ENCODE measurements around the gene CFAP61. TPM values are rescaled to one million over a fixed set of nuclear protein-coding genes. Genes with fewer than 3 reads are reported as not detected.

Gene CFAP61
- total RNA-seq, 1 experiment from 2014 or later = 0.61 TPM

DNA sequence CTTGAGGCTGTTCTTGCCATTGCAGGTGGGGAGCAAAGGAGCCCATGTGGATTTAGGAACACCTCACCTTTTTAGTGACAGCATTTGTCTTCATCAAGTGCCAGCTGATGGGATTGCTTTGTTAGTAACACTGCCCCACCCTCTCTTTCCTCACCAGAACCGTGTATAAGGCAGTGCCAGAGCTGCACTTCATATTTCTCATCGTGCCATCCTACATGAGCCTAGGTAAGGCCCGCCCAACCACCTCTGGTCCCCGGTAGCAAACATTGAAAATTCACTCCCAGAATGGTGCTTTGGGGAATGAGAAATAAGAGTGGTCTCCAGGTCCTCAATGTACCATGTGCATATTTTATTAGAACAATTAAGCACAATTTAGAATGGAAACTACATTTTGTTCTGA is 22.7 kb downstream of the CFAP61 start:
- H3K27ac Mint-ChIP-seq = no peak overlapping the region
- H3K9me3 Mint-ChIP-seq = no peaks in the 10 kb centered on the region
- TF ChIP-seq, protein P1, sequence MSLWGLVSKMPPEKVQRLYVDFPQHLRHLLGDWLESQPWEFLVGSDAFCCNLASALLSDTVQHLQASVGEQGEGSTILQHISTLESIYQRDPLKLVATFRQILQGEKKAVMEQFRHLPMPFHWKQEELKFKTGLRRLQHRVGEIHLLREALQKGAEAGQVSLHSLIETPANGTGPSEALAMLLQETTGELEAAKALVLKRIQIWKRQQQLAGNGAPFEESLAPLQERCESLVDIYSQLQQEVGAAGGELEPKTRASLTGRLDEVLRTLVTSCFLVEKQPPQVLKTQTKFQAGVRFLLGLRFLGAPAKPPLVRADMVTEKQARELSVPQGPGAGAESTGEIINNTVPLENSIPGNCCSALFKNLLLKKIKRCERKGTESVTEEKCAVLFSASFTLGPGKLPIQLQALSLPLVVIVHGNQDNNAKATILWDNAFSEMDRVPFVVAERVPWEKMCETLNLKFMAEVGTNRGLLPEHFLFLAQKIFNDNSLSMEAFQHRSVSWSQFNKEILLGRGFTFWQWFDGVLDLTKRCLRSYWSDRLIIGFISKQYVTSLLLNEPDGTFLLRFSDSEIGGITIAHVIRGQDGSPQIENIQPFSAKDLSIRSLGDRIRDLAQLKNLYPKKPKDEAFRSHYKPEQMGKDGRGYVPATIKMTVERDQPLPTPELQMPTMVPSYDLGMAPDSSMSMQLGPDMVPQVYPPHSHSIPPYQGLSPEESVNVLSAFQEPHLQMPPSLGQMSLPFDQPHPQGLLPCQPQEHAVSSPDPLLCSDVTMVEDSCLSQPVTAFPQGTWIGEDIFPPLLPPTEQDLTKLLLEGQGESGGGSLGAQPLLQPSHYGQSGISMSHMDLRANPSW (CRISPR knock-in tag; conservative IDR thresholded peaks at IDR 0.05; ENCODE audit: low read depth) = no peak
- no peak for TF ChIP-seq NFE2L1 (CRISPR knock-in tag; IDR thresholded peaks at IDR 0.05)
- TF ChIP-seq, protein P2, sequence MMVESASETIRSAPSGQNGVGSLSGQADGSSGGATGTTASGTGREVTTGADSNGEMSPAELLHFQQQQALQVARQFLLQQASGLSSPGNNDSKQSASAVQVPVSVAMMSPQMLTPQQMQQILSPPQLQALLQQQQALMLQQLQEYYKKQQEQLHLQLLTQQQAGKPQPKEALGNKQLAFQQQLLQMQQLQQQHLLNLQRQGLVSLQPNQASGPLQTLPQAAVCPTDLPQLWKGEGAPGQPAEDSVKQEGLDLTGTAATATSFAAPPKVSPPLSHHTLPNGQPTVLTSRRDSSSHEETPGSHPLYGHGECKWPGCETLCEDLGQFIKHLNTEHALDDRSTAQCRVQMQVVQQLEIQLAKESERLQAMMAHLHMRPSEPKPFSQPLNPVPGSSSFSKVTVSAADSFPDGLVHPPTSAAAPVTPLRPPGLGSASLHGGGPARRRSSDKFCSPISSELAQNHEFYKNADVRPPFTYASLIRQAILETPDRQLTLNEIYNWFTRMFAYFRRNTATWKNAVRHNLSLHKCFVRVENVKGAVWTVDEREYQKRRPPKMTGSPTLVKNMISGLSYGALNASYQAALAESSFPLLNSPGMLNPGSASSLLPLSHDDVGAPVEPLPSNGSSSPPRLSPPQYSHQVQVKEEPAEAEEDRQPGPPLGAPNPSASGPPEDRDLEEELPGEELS (CRISPR knock-in tag; IDR thresholded peaks at IDR 0.05) = no peak
- no peak for TF ChIP-seq ELF4 (CRISPR knock-in tag; IDR thresholded peaks at IDR 0.05; ENCODE audit: low read depth)
- TF ChIP-seq SMAD4 (CRISPR knock-in tag; IDR thresholded peaks at IDR 0.05) = no peak
- TF ChIP-seq, protein P3, sequence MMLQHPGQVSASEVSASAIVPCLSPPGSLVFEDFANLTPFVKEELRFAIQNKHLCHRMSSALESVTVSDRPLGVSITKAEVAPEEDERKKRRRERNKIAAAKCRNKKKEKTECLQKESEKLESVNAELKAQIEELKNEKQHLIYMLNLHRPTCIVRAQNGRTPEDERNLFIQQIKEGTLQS (CRISPR knock-in tag; conservative IDR thresholded peaks at IDR 0.05) = no peak
- TF ChIP-seq PRRX2 (CRISPR knock-in tag; IDR thresholded peaks at IDR 0.05) = no peak
- no peak for TF ChIP-seq NFATC4 (CRISPR knock-in tag; IDR thresholded peaks at IDR 0.05)
- TF ChIP-seq JUN (CRISPR knock-in tag; IDR thresholded peaks at IDR 0.05) = no peak
- no peak for TF ChIP-seq EMX1 (CRISPR knock-in tag; IDR thresholded peaks at IDR 0.05)
- TF ChIP-seq GABPB1 (CRISPR knock-in tag; IDR thresholded peaks at IDR 0.05) = no peak
- no peak for TF ChIP-seq MYBL2 (CRISPR knock-in tag; IDR thresholded peaks at IDR 0.05)
- TF ChIP-seq NR2C2 (CRISPR knock-in tag; IDR thresholded peaks at IDR 0.05) = no peak
- no peak for TF ChIP-seq TP53 (CRISPR knock-in tag; IDR thresholded peaks at IDR 0.05)
- no peak for TF ChIP-seq TEAD4 (CRISPR knock-in tag; IDR thresholded peaks at IDR 0.05)
- TF ChIP-seq, protein P4, sequence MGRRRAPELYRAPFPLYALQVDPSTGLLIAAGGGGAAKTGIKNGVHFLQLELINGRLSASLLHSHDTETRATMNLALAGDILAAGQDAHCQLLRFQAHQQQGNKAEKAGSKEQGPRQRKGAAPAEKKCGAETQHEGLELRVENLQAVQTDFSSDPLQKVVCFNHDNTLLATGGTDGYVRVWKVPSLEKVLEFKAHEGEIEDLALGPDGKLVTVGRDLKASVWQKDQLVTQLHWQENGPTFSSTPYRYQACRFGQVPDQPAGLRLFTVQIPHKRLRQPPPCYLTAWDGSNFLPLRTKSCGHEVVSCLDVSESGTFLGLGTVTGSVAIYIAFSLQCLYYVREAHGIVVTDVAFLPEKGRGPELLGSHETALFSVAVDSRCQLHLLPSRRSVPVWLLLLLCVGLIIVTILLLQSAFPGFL (CRISPR knock-in tag; IDR thresholded peaks at IDR 0.05; ENCODE audit: borderline replicate concordance) = no peak
- TF ChIP-seq CREB1 (CRISPR knock-in tag; IDR thresholded peaks at IDR 0.05) = no peak
- CTCF ChIA-PET = no interaction called here
- POLR2A ChIA-PET = no interaction called here
- H3K4me1 Mint-ChIP-seq = peaks cover 28% of the 10 kb centered on the region
- no peaks in the 10 kb centered on the region for H3K36me3 Mint-ChIP-seq
- H3K4me3 Mint-ChIP-seq = no peak overlapping the region
- ATAC-seq = no peak
- H3K27me3 Mint-ChIP-seq (ENCODE audit: low read depth) = no peaks in the 10 kb centered on the region
- no peak for DNase-seq (ENCODE audit: low spot score)

DNA sequence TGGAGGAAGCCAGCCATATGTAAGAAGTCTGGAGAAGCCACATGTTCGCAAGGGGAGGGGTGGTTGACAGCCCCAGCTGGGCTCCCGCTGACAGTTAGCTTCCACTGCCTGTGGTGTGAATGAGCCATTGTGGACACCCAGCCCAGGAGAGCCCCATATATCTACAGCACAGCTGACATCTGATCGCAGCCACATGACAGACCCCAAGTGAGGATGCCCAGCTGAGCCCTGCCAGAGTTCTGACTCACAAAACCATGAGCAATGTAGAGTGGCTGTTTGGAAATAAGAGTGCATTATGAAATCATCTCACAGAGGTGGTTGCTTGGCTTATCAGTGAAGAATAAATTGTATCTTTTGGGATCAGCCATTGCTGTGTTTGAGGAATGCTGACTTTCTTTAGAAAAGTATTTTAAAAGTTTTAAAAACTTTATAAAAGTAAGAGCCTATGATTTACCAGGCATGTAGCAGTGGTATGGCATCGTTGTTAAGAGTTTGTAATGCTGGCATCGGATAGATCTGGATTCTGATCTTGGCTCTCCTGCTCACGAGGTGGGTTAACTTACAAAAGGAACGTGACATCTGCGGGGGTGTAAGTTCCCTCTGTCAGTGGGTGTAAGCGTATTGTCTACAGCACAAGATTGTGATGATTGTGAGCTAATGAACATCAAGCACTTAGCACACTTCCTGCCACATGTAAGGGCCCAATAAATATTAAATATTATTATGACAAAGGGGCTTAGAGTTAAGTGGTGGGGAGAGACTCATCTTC is 24.1 kb downstream of the CFAP61 start:
- no peaks in the 10 kb centered on the region for H3K27me3 Mint-ChIP-seq (ENCODE audit: low read depth)
- ChIA-PET POLR2A (no interaction called here), CTCF (no interaction called here)
- H3K27ac Mint-ChIP-seq = no peak overlapping the region
- DNase-seq (ENCODE audit: low spot score) = no peak
- H3K4me3 Mint-ChIP-seq = no peak overlapping the region
- peaks cover 28% of the 10 kb centered on the region for H3K4me1 Mint-ChIP-seq
- ATAC-seq = no peak
- no peaks in the 10 kb centered on the region for H3K36me3 Mint-ChIP-seq
- H3K9me3 Mint-ChIP-seq = no peaks in the 10 kb centered on the region
- TF ChIP-seq, protein P5, sequence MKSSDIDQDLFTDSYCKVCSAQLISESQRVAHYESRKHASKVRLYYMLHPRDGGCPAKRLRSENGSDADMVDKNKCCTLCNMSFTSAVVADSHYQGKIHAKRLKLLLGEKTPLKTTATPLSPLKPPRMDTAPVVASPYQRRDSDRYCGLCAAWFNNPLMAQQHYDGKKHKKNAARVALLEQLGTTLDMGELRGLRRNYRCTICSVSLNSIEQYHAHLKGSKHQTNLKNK (CRISPR knock-in tag; IDR thresholded peaks at IDR 0.05) = no peak
- TF ChIP-seq, protein P6, sequence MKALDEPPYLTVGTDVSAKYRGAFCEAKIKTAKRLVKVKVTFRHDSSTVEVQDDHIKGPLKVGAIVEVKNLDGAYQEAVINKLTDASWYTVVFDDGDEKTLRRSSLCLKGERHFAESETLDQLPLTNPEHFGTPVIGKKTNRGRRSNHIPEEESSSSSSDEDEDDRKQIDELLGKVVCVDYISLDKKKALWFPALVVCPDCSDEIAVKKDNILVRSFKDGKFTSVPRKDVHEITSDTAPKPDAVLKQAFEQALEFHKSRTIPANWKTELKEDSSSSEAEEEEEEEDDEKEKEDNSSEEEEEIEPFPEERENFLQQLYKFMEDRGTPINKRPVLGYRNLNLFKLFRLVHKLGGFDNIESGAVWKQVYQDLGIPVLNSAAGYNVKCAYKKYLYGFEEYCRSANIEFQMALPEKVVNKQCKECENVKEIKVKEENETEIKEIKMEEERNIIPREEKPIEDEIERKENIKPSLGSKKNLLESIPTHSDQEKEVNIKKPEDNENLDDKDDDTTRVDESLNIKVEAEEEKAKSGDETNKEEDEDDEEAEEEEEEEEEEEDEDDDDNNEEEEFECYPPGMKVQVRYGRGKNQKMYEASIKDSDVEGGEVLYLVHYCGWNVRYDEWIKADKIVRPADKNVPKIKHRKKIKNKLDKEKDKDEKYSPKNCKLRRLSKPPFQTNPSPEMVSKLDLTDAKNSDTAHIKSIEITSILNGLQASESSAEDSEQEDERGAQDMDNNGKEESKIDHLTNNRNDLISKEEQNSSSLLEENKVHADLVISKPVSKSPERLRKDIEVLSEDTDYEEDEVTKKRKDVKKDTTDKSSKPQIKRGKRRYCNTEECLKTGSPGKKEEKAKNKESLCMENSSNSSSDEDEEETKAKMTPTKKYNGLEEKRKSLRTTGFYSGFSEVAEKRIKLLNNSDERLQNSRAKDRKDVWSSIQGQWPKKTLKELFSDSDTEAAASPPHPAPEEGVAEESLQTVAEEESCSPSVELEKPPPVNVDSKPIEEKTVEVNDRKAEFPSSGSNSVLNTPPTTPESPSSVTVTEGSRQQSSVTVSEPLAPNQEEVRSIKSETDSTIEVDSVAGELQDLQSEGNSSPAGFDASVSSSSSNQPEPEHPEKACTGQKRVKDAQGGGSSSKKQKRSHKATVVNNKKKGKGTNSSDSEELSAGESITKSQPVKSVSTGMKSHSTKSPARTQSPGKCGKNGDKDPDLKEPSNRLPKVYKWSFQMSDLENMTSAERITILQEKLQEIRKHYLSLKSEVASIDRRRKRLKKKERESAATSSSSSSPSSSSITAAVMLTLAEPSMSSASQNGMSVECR (CRISPR knock-in tag; IDR thresholded peaks at IDR 0.05; ENCODE audit: borderline replicate concordance) = no peak
- TF ChIP-seq JAZF1 (CRISPR knock-in tag; IDR thresholded peaks at IDR 0.05) (no peak), FOXJ3 (CRISPR knock-in tag; IDR thresholded peaks at IDR 0.05; ENCODE audit: borderline replicate concordance) (no peak)
- TF ChIP-seq, protein P7, sequence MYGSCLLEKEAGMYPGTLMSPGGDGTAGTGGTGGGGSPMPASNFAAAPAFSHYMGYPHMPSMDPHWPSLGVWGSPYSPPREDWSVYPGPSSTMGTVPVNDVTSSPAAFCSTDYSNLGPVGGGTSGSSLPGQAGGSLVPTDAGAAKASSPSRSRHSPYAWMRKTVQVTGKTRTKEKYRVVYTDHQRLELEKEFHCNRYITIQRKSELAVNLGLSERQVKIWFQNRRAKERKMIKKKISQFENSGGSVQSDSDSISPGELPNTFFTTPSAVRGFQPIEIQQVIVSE (CRISPR knock-in tag; IDR thresholded peaks at IDR 0.05; ENCODE audit: borderline replicate concordance) = no peak
- TF ChIP-seq, protein P8, sequence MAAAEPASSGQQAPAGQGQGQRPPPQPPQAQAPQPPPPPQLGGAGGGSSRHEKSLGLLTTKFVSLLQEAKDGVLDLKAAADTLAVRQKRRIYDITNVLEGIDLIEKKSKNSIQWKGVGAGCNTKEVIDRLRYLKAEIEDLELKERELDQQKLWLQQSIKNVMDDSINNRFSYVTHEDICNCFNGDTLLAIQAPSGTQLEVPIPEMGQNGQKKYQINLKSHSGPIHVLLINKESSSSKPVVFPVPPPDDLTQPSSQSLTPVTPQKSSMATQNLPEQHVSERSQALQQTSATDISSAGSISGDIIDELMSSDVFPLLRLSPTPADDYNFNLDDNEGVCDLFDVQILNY (CRISPR knock-in tag; IDR thresholded peaks at IDR 0.05) = no peak
